NK-92 (cell line): ENCODE data around the gene PAQR9.

Experiments used
- DNase-seq: peaks from one replicate; lab custom pipeline; 2025; ENCODE audit not compliant: unreplicated experiment; lab: John Stamatoyannopoulos, UW

PAQR9 gene

DNA sequence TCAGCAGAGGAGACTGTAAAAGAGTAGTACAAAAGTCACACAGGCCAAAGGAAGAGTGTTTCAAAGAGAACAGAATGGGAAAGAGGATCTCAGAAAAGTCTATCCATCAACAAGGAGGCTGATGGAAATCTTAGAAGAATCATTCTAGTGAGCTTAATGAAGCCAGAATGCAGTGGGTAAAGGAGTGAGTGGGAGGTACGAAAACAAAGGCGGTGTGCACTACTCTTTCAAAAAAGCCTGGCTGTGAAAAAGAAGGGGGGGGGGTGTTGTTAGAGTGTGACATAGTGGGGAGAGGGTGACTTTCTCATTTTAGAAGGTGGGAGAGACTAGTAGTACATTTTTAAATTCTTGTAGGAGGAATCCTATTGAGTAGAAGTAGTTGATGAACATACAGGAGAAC is 11.7 kb downstream of the PAQR9 start:
- no peak for DNase-seq

DNA sequence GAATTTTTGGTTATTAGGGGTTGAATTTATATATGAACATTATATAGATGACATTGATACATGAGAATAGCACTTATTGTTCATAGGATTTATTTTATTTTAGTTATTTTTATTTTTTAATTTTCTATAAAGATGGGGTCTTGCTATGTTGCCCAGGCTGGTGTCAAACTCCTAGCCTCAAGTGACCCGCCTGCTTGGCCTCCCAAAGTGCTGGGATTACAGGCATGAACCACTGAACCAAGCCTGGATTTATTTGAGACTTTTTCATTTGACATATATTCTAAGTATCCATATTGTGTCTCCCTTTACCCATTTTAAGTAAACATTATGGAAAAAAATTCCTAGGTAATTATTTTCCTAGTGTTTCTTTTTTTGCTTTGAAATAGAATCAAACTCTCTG is 12.5 kb downstream of the PAQR9 start:
- no peak for DNase-seq

DNA sequence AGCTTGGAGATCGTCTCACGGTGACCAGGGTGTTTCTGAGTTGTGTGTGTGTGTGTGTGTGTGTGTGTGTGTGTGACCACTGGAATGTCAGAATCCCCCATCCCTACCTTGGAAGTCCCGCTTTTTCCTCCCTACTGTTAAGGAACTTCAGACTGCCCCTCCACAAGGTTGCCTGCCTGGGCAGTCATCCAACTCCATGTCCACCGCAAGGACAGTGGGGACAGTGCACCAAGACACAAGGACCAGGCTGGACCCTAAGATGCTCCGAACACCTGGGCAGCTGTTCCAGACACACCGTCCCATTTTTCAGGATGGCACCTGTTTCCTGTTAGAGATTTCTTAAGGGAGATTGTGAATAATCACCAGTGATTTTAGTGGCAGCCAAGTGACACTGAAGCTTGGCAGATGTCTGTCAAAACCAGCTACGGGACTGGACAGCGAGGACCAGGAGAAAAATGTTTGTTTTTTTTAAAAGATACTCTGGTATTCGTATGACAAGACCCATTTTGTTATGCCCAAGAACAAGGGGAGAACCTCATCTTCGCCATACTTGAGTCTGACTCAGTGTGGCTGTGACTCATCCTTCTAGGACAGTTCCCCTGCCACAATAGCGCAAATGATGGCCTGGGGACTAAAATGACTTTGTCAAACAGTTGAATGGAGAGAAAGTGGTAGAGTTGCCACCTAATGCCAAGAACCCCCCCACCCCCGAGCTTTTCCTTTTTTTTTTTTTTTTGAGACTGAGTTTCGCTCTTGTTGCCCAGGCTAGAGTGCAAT is 15.5 kb downstream of the PAQR9 start:
- DNase-seq = no peak

DNA sequence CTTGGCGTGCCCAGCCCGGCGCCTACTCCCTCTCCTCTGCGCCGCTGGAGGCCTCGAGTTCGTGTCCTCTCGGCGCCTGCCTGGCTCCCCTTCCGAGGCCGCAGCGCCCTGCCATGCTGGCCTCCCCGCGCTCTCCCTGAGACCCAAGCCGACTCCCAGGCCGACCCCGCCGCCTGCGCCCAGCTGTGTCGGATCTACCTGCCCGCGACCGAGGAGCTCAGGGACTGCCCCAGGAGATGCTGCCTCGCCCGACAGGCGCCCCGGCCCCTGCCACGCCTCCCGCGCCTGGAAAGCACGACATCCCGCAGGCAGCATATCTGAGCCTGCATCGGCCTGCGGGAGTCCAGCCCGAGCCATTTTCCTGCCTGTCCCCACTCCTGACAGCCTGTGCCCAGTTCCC is 16.1 kb downstream of the PAQR9 start:
- no peak for DNase-seq

DNA sequence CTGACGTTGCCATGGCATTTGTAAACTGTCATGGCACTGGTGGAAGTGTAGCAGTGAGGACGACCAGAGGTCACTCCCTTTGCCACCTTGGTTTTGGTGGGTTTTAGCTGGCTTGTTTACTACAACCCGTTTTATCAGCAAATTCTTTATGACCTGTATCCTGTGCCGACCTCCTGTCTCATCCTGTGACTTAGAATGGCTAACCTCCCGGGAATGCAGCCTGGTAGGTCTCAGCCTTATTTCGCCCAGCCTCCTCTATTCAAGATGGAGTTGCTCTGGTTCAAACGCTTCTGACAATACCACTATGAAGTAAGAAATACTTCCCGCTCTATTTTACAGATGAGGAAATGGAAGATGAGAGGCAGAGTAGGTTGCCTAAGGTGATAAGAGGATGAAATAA is 16.6 kb downstream of the PAQR9 start:
- DNase-seq = no peak

DNA sequence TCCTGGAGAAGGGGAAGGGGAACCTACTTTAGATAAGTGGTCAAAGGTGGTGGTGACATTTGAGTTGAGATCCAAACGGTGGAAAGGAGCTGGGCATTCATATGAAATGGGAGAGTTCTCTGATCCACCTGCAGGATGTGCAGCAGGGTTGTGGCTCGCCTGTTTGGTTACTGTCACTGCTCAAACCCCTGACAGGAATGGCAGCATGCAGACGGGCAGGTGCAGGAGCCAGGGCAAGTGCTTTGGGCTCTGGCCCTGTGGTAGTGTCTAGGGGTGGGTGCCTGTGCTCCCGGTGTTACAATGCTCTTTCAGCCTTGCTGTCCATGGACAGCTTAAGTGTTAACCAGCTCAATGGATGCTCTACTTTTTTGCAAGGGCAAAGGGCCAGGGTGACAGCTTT is 18.5 kb downstream of the PAQR9 start:
- no peak for DNase-seq

DNA sequence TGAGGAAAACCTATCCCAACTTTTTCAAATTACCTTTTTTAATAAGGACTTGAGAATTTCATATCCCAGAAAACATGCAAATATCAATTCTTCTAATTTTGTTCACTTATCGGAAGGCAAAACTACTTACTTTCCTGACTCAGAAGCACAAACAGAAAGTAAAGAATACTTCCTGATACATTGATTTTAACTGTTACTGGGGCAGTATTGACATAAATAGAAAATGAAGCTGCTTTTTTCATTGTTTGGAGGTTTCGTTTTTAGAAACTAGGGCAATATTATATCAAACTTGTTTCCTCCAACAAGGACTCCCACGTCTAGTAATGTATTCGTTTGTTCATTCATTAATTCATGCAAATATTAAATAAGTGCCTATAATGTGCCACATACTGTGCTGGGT is 19.1 kb downstream of the PAQR9 start:
- no peak for DNase-seq

DNA sequence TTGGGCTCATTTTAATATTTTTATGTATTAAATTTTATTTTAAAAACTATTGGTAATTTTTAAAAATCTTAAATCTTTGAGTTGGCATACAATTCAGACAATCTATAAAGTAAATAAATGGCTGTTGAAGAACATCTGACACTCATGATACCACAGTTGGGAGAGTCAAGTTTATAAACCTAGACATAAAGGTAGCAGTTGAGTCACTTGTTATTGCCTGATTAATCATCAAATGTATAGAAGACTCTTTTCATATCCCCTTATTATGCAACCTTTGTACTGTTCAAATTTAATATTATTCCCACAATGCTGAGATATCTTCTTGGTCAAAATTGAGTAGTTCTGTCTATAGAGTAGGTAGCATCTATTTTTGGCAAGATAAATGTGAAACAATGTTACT is 19.6 kb downstream of the PAQR9 start:
- DNase-seq = no peak

DNA sequence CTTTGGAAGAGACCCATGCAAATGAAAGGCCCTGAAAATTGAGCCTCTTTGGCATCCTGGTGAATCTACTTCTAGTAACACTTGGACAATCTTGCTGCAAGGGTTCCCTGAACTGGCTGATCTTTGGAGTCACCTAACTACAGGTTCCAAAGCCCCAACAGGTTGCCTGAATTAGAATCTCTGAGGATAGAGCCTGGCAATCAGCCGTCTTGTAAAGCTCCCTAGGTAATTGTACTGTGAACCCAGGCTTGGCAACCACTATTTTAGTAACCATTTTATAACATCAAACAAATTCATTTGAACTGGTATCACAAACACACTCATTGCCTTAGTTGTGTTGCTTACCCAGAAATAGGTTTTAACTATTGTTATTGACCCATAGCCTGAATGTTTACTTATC is 20.1 kb downstream of the PAQR9 start:
- no peak for DNase-seq

DNA sequence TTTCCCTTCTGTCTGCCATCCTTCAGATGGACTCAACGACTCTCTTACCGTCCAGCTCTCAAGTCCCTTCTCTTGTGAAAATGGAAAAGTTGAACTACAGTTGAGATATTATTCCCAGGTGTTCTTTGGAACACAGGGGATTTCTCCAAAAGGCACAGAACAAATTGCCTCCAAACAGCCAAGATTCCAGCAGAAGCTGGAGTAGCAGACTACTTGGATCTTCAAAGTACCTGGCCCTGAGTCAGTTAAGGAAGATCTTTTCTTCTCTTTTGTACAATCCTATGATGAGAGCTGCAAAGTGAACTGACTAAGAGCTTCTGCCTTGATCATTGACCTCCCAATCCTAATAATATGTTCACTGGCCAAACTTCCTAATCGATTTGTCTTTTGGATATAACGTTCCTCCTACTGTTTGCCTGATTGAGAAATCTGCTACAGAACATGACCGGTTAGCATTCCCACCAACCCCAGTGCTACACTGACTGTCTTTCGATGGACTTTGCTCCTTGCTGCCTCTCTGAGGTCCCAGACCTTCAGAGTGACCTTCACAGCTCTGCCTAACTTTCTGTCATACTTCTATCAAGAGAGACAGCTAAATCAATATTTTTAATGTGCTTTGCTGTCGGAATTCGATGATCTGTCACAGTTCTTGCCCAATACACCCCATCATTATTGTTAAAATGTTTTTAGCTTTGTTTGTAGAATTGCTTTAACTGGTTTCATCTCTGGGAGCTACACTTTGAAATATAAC is 21.9 kb downstream of the PAQR9 start:
- no peak for DNase-seq

DNA sequence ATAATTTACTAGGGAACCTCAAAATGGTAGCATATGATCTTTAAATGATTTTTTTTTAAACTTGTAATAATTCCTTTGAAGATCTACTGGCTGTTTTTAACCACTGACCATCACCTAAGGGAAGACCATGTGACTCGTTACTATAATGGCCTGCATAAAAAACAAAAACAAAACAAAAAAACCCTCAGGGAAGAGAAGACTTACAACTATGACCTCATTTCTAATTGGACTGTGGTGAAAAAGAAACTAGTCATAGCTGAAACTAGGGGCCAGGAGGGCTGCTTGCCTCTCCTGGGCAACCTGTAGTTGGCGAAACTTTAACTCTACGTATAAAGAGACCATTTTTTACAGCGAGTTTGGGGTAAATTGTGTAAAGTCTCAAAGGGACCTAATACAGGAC is 23.0 kb downstream of the PAQR9 start:
- no peak for DNase-seq

DNA sequence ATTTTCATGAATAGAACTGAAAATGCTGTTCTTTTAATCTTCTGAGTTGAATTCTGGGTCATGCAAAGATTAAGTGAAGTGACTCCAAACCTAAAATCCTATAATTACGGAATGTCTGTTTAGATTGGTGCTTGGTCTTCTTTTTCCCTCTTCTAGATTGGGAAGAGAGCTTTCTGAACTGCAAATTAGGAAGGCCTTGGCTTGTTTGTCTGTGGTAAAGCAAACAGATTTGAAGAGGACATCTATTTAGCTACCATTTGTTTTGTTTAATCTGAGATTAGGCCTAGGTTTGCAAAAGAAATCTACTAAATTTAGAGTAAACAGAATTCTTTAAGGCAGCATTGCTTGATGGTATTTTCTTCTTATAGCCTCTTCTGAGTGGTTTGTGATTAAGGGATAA is 23.5 kb downstream of the PAQR9 start:
- no peak for DNase-seq

DNA sequence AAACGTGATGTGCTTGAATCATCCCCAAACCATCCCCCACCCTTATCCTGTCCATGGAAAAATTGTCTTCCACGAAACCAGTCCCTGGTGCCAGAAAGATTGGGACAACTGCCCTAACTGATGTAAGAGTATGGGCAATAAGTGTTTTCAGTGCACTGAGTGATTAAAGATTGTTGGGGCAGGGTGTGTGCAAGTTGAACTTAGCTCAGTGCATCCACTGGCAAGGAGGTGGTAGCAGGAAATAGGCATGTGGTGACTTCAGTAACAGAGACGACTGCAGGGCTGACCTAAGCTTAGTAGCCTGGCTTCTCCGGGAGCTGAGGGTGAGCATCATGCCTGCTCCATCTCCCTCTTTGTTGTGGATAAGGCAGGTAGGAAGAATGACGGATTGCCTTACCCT is 27.5 kb downstream of the PAQR9 start:
- no peak for DNase-seq

DNA sequence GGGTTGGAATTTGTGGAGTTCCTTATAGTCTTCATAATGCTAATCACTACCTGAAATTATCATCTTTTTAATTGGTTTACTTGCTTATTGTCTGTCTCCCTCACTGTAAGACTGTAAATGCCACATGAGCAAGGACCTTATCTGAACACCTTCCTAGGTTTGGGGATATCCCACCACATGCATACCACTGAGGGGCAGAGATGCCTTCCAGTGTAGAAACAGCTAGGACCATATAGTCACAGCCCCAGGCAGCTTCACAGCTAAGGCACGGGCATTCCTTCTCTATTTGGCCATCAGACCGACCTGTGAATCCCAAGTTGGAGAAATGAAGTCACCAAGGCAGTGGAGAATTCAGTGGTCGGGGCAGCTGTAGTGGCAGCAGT is 28.6 kb downstream of the PAQR9 start:
- no peak for DNase-seq

DNA sequence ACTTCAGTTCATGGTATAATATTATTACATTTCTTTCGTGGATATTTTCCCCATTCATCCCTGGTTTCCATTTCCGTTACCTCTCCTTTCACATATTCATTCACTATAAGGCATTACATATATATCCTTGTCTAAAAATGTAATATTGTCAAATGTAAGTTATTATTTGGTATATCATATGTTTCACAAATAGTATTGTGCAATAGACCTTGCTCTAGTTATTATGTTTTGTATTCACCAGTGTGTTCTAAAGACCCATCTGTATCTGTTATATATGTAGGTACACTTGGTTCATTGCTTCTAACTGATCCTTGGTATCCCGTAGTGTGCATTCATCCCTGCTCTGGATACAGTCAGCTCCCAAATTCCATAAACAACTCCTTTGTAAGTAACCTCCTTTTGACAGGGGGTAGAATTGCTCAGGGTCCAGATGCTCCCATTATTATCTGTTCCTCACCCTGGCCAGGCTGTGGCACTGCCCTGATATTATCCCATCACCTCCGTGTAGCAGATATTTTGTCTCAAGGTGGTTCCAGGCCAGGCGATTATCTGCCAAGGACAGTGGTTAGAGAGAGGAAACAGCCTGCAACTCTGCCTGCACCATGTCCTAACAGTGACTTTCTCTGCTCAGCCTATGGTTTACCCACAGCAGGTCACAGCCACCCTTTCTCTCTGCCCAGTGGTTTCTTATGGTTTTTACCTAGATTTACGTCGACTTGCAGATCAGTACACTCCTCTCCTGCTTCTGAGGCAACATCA is 29.2 kb downstream of the PAQR9 start:
- no peak for DNase-seq

DNA sequence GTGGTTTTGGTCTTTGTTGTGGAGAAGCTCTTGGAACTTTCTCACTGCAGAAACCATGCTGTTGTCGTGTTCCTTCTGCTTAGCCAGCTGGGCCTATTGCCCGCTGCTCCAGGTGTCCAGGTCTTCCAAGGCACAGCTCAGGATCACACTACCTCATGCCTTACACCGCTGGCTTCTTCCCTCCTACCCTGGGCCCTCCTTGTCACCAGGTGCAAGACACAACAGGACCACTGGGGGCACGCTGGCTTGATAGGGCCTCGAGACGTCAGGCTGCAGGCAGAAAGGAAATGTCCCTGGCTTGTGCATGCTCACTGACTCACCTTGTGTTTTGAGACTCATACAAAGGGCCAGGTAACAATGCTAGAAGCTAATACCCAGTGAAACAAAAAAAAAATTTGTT is 32.3 kb downstream of the PAQR9 start:
- no peak for DNase-seq

DNA sequence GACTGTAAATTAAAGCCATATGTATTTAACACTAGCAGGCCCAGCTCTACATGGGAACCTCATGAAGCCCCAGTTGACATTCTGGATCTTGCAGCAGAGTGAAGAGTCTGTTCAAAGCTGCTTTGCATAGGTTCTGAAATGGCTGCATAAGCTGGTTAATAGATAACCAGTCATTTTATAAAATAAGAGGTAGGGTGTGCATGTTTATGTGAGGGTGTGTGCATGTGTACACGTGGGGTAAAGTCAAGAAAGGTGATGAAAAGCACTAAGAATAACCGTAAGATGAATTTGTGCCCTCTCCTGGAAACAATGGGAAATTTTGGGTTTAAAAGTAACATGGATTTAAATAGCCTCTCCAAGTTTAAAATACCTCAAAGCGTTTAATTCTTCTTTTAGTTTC is 33.0 kb downstream of the PAQR9 start:
- DNase-seq = no peak

DNA sequence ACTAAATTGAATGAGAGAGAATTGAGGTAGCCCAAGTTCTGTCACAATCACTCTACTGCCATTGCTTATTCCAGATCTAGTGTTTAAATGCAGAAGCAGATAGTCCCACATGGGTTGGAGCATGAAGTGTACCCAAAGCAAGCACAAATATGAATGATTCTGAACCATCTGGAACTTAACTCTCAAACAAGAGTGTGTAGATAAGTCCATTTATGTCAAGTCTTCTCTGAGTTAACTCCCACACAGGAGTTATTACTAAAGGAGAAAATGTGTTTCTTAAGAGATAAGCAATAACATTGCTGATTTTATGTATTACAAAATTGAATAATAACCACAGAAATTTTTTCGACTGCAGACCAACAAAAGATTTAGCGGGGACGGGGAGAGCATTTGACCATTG is 33.6 kb downstream of the PAQR9 start:
- DNase-seq = no peak

DNA sequence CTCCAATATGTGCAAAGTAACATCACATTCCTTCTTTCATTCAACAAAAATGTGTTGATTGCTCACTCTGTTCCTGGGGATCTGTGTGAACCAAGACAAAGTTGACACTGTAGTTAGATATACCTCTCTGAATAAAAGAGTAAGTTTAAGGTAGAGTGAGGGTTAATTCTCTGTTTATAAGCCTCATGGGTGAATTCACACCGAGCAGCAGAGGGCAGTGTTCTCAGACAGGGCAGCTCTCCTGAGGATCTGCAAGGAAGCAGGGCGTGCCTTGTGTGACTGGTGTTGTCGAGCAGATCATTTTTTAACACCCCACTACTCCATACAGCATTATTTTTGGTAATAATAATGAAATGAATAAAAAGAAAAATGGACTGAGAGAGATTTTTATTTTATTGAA is 34.4 kb downstream of the PAQR9 start:
- DNase-seq = no peak

DNA sequence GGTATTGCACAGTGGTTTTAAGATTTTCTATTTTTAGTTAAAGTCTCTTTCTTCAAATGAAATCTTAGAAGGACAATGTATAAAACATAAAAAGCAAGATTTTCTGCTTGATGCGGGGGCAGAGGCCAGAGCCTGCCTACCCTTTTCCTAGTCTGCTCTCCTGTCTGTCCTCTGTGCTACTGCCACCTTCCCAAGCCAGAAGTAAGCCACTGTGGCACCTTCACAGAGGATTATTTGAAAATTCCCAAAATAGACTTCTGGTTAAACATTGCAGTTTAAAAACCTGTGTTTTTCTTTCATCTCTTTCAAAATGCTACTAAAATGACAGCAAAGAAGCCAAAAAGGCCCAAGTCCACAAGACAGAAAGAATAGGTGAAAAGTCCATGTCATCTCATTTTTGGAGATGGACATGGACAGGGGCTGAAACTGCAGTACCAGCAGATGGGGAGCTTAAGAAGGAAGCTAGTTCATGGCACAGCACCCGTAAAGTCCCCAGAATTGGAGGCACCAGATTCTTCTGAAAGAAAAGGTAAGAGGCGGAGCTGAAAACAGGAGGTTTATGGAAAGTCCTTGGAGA is 37.0 kb downstream of the PAQR9 start:
- DNase-seq = no peak

DNA sequence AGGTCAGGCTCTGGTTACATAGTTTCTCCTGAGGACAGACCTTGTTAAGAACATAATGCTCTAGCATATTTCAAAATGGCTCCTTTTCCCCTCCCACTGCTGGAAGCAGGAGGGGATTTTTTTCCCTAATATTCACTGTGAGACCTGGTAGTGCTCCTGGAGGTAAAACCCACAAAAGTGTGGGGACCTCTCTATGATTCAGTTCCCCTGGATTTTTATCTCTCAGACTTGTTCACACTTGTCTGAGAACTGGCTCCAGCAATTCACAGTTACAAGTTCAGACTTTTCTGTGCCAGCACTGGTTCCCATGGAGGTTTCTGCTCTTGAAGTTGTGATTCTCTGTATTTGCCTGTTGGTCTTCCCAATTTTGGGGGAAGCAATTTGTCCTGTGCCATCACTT is 38.3 kb downstream of the PAQR9 start:
- no peak for DNase-seq

DNA sequence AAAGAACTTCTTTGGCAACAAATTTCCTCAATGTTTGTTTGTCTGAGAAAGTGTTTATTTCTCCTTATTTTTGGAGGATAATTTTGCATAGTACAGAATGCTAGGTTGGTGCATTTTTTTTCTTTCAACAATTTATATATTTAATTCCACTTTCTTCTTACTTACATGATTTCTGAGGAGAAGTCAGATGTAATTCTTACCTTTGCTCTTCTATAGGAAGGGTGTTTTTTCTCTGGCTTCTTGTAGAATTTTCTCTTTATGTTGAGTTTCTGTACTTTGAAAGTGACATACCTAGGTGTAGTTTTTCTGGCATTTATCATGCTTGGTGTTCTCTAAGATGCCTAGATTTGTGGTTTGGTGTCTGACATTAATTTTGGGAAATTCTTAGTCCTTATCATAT is 39.8 kb downstream of the PAQR9 start:
- no peak for DNase-seq
